Dermis microvascular lymphatic vessel endothelial cell (primary cell): ENCODE data around the gene WDR73. TPM values are rescaled to one million over a fixed set of nuclear protein-coding genes. Genes with fewer than 3 reads are reported as not detected.
"Not testable (repeated sequence)": the region's sequence is repeated elsewhere in the genome, so short reads cannot be mapped to it uniquely, and the experiment has no call there.

ENCODE experiments used
- DNase-seq, 2 donors: peaks; one replicate each; pipeline versions ENCODE4 v3.0.0 to v3.0.0-alpha.2; 2010; ENCODE audit warnings: low read depth in 2 of 2
- total RNA-seq: library from RNA; depleted of rRNA; stranded (reverse); fragments of >200 nt; gene quantifications from 2 replicates; pipeline ENCODE4 v1.2.1, GENCODE V29; 2014

Gene WDR73
- total RNA-seq, 1 donor from 2014 or later: 17.5 TPM

GRCh38 chr15:84658080-84658787 is 4.2 kb upstream of the WDR73 start, which contains the start of gene NMB:
Gene NMB, minus strand, starts transcription at chr15:84658199. Its CDS starts 47 bp downstream, at chr15:84658152.
- peak in 1 of 2 donors; percentile 79 for DNase-seq

GRCh38 chr15:84657748-84658079 is 3.6 kb upstream of the WDR73 start:
- no peak for DNase-seq

- DNase-seq: no peak
Measured at GRCh38 chr15:84656972-84657371, 2.9 kb upstream of the WDR73 start.

GRCh38 chr15:84654689-84655453 is 788 bp upstream of the WDR73 start:
- peak; percentile 78 to 89 for DNase-seq

GRCh38 chr15:84653584-84653909 is 536 bp downstream of the WDR73 start:
- DNase-seq: no peak

- DNase-seq: no peak
Measured at GRCh38 chr15:84649706-84650105, 4.4 kb downstream of the WDR73 start.

- DNase-seq: no peak
Measured at GRCh38 chr15:84648539-84648938, 5.5 kb downstream of the WDR73 start.

GRCh38 chr15:84647726-84648125 is 6.4 kb downstream of the WDR73 start:
- no peak for DNase-seq

- DNase-seq: no peak
Measured at GRCh38 chr15:84645997-84646396, 8.1 kb downstream of the WDR73 start.

- DNase-seq: no peak
Measured at GRCh38 chr15:84645496-84645895, 8.6 kb downstream of the WDR73 start.

GRCh38 chr15:84643838-84644237 is 10.2 kb downstream of the WDR73 start:
- no peak for DNase-seq

- not testable (repeated sequence) for DNase-seq
Measured at GRCh38 chr15:84642640-84643039, 11.4 kb downstream of the WDR73 start.

GRCh38 chr15:84641871-84642270 is 12.2 kb downstream of the WDR73 start:
- DNase-seq: not testable (repeated sequence)

- DNase-seq: peak in 1 of 2 donors; percentile 30
Measured at GRCh38 chr15:84638103-84638502, 16.0 kb downstream of the WDR73 start.

GRCh38 chr15:84634228-84634837 is 19.8 kb downstream of the WDR73 start:
- no peak for DNase-seq

- peak in 1 of 2 donors; percentile 86 for DNase-seq
Measured at GRCh38 chr15:84633311-84634227, 20.5 kb downstream of the WDR73 start.

GRCh38 chr15:84631706-84632272 is 22.3 kb downstream of the WDR73 start:
- DNase-seq: no peak

GRCh38 chr15:84629033-84629432 is 25.1 kb downstream of the WDR73 start:
- DNase-seq: no peak

GRCh38 chr15:84625123-84625522 is 29.0 kb downstream of the WDR73 start:
- DNase-seq: no peak

- no peak for DNase-seq
Measured at GRCh38 chr15:84624359-84624758, 29.7 kb downstream of the WDR73 start.

GRCh38 chr15:84621358-84621979 is 32.6 kb downstream of the WDR73 start:
- no peak for DNase-seq
